ENCODE measurements around the gene CNTFR.
"Not testable (repeated sequence)": the region's sequence is repeated elsewhere in the genome, so short reads cannot be mapped to it uniquely, and the experiment has no call there.

CNTFR gene, protein sequence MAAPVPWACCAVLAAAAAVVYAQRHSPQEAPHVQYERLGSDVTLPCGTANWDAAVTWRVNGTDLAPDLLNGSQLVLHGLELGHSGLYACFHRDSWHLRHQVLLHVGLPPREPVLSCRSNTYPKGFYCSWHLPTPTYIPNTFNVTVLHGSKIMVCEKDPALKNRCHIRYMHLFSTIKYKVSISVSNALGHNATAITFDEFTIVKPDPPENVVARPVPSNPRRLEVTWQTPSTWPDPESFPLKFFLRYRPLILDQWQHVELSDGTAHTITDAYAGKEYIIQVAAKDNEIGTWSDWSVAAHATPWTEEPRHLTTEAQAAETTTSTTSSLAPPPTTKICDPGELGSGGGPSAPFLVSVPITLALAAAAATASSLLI

DNA sequence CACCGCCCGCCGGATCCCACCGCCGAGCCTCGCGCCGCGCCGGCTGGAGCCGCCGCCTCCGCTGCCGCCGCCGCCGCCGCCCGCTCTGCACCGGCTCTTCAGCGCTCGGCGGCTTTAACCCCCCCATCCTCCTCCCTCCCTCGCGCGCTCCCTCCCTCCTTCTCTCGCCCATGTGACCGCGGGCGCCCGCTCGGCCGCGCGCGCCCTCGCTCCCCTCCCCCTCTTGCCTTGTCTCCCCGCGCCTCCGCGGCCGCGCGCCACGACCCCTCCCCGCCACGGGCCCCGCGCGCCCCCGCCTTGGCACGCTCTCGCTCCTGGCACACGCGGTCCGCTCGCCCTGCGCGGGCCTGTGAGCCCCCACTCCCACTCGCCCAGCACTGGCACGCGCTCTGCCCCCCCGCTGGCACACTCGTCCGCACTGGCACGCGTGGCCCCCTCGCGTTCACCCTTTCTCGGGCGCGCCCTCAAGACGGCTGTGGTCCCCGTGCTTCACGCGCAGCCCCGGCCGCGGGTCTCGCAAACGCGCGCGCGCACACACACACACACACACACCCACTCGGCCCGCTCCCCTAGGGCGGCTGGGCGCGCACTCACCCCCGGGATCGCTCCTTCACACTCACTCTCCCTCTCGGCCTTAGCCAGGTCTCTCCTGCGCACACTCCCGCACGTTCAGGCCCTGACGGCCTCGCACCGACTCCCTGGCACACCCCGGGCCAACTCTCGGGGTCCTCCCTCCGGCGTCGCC, at the start of gene CNTFR:
Gene CNTFR (minus strand): TSS at position 89 of the 745 bp plus-strand sequence. CDS start 20,743 bp downstream, outside the sequence.
- H3K27me3 Mint-ChIP-seq: peaks cover 75 to 86% of the 10 kb centered on the region in 2 donors
- no peaks in the 10 kb centered on the region for H3K9me3 Mint-ChIP-seq
- ATAC-seq (replicated peaks): peak in 1 of 2 donors; percentile 17
- peak within 1 kb of the TSS; percentile 85 to 87 for H3K4me3 Mint-ChIP-seq
- H3K27ac Mint-ChIP-seq: peak within 1 kb of the TSS; percentile 76
- no peak for DNase-seq
- peaks cover 0 to 5% of the 10 kb centered on the region in 2 donors for H3K36me3 Mint-ChIP-seq
- peaks cover 41 to 60% of the 10 kb centered on the region in 2 donors for H3K4me1 Mint-ChIP-seq

DNA sequence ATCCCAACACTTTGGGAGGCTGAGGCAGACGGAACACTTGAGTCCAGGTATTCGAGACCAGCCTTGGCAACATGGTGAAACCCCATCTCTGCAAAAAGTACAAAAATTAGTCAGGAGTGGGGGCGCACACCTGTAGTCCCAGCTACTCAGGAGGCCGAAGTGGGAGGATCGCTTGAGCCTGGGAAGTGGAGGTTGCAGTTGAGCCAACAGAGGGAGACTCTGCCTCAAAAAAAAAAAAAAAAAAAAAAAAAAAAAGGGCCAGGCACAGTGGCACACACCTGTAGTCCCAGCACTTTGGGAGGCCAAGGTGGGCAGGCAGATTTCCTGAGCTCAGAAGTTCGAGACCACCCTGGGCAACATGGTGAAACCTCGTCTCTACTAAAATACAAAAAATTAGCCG, 49.8 kb upstream of the CNTFR start:
- DNase-seq; H3K27ac Mint-ChIP-seq; H3K27me3 Mint-ChIP-seq; H3K9me3 Mint-ChIP-seq; H3K4me3 Mint-ChIP-seq; ATAC-seq (replicated peaks): not testable (repeated sequence)
- Mint-ChIP-seq H3K36me3 (peaks cover 10 to 20% of the 10 kb centered on the region in 2 donors), H3K4me1 (peaks cover 22 to 34% of the 10 kb centered on the region in 2 donors)

DNA sequence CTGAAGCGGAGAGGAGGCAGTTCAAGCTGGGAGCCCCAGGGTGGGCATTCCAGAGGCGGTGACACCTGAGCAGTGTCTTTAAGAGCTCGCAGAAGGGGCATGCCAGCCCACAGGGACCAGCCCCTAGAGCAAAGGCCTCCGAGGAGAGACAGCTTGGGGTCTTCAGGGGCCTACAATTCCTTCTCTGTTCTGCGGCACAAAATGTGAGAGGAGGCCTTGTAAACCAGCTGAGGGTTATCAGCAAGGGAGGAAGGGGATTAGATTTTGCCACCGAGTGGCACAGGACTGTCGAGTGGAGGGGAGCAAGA, 48.6 kb upstream of the CNTFR start:
- H3K9me3 Mint-ChIP-seq: no peaks in the 10 kb centered on the region
- peaks cover 26 to 41% of the 10 kb centered on the region in 2 donors for H3K4me1 Mint-ChIP-seq
- peaks cover 10 to 26% of the 10 kb centered on the region in 2 donors for H3K36me3 Mint-ChIP-seq
- no peak for DNase-seq
- peak overlapping the region; percentile 95 for H3K27ac Mint-ChIP-seq
- no peaks in the 10 kb centered on the region for H3K27me3 Mint-ChIP-seq
- H3K4me3 Mint-ChIP-seq: peak overlapping the region; percentile 88 to 93
- no peak for ATAC-seq (replicated peaks)

DNA sequence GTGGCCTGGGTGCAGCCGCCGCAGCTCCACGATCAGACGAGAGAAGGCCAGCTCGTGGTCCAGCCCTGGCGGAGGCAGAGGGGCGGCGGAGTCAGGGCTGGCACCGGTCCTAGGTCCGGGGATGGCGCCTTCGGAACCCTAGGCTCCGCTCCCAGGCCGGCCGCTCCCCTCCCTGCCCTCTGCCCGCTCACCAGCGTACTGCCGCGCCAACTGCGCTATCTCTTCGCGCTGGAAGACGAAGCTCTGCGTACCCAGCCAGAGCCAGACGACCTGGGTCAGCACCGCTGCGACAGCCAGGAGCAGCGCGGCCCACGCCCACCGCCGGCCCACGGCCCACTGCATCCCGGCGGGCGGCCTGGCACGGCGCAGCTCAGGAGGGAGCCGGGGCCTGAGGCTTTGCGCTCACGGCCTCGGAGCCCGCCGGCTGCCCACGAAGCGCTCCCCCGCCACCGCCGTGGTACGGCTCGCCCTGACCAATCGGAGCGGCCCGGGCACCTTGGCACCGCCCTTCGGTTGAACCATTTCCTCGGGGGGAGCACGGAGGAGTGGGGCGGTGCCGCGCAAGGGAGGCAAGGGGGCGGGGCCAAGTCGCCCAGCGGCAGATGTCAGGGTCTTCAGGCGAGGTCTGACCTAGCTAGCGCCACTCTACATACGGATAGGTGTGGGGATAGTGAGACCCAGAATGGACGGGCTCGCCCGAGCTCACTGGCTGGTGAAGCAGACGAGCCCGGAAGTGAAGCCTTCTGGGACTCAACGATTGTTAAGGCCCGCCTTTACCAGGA, 48.0 kb upstream of the CNTFR start, which contains the start of gene SIGMAR1:
Gene SIGMAR1 (minus strand): TSS at position 432 of the 782 bp plus-strand sequence. CDS start 90 bp downstream, at position 342.
- ATAC-seq (replicated peaks): peak; percentile 92 to 94
- Mint-ChIP-seq H3K27ac (peak within 1 kb of the TSS; percentile 95), H3K36me3 (peaks cover 12 to 29% of the 10 kb centered on the region in 2 donors)

DNA sequence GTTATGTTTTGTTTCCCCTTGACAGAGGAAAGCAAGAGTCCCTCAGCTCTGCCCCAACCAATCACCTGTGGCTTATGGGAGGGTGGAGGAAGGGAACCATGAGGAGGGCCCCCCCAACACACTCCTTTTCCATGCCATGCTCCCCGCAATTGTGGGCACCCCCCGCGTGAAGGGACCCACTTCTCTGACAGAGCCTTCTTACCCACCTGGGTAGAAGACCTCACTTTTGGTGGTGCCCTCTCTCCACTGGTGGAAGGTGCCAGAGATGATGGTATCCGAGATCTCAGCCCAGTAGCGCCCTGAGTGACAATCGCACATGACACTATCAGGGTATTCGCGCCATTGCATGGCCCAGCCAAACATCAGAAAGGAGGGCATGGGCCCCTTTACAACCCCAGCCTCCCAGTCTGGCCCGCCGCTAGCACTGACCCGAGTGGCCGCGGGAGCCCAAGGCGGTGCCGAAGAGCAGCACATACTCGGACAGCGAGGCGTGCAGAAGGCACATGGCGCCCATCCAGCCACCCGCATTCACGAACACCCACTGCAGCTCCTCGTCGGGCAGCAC, 47.3 kb upstream of the CNTFR start:
- H3K4me1 Mint-ChIP-seq: peaks cover 26 to 41% of the 10 kb centered on the region in 2 donors
- DNase-seq: no peak
- peak in 1 of 2 donors; percentile 29 for ATAC-seq (replicated peaks)
- peaks cover 12 to 36% of the 10 kb centered on the region in 2 donors for H3K36me3 Mint-ChIP-seq
- peak overlapping the region; percentile 83 for H3K27ac Mint-ChIP-seq
- H3K4me3 Mint-ChIP-seq: peak overlapping the region; percentile 88 to 93
- no peaks in the 10 kb centered on the region for H3K27me3 Mint-ChIP-seq
- H3K9me3 Mint-ChIP-seq: no peaks in the 10 kb centered on the region

More for the DNA sequence above, 48.0 kb upstream of the CNTFR start, which contains the start of gene SIGMAR1:
- DNase-seq: peak; percentile 92
- H3K4me1 Mint-ChIP-seq: peaks cover 26 to 41% of the 10 kb centered on the region in 2 donors
- H3K4me3 Mint-ChIP-seq: peak within 1 kb of the TSS; percentile 88 to 93
- no peaks in the 10 kb centered on the region for H3K9me3 Mint-ChIP-seq
- no peaks in the 10 kb centered on the region for H3K27me3 Mint-ChIP-seq

DNA sequence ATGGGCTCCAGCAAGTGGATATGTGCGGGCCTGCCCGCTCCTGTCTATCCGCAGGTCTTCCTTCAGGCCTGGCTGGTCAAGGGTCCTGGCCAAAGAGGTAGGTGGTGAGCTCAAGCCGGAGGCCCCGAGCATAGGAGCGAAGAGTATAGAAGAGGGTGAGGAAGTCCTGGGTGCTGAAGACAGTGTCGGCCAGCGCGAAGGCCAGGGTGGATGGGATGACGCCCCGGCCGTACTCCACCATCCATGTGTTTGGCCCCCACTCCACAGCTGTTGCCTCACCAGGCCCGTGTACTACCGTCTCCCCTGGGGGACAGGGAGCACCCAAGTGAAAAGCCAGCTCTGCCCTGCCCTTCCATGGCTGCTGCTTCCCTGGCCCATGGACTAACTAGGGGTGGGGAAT, 46.0 kb upstream of the CNTFR start:
- H3K36me3 Mint-ChIP-seq: peaks cover 12 to 36% of the 10 kb centered on the region in 2 donors
- DNase-seq (no peak), ATAC-seq (replicated peaks) (no peak)
- H3K4me3 Mint-ChIP-seq: peak overlapping the region; percentile 61 to 63
- H3K4me1 Mint-ChIP-seq: peaks cover 27 to 41% of the 10 kb centered on the region in 2 donors
- H3K9me3 Mint-ChIP-seq: no peaks in the 10 kb centered on the region
- H3K27ac Mint-ChIP-seq: no peak overlapping the region
- peaks cover 4 to 5% of the 10 kb centered on the region in 2 donors for H3K27me3 Mint-ChIP-seq

DNA sequence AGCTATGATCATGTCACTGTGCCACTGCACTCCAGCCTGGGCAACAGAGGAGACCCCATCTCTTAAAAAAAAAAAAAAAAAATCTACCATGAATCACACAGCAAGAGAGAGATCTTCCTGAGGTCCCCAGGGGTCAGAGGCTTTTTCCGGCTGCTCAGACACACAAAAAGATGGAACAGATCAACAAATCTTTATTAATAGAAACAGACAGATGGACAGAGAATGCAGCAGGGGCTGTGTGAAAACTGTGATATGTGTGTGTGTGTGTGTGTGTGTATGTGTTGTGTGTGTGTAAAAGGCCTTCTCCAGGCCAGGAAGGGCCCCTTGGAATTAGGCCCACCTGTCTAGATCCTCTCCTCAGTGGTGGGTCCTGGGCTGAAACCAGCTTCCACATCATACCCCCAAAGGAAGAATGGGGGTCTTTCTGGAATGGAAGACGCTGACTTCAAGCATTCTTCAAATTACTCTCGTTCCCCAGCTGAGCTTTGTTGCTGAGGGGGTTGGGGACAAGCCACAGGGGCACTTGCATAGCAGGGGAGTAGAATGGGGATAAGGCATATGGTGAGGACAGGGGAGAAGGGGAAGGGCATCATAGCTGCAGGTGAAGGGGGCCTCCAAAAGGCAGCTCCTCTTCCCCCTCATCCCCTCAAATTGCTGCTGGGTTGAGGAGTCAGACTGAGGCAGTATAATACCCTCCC, 45.2 kb upstream of the CNTFR start:
- ATAC-seq (replicated peaks) (no peak), DNase-seq (no peak)
- Mint-ChIP-seq H3K9me3 (no peaks in the 10 kb centered on the region), H3K4me1 (peaks cover 28 to 41% of the 10 kb centered on the region in 2 donors), H3K27me3 (peaks cover 11 to 14% of the 10 kb centered on the region in 2 donors), H3K4me3 (no peak overlapping the region), H3K36me3 (peaks cover 12 to 36% of the 10 kb centered on the region in 2 donors), H3K27ac (no peak overlapping the region)

DNA sequence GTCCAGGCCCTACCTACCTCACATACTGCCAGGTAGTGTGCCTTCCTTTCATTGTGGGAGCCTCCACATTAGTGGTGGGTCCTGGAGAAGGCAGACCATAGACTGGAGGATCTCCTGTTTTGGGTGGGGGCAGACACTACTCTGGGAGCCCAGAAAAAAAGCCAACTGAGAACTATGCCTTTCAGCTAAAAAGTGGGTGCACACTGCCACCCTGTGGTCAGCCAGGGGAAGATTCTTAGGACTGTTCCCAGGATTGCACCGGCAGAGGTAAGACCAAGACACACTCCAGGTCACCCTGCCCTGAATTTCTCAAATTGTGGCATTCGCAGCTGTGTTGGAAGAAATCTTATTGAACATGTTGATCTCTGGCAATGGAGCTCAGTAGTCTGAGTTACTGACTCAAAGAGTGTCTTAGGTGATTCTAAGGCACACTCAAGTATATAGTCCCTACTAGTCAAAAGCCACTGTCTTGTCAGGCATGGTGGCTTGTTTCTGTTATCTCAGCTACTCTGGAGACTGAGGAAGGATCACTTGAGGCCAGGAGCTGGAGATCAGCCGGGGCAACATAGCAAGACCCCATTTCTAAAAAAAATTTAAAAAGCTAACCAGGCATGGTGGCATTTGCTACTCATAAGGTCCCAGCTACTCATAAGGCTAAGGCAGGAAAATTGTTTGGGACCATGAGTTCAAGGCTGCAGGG, 44.5 kb upstream of the CNTFR start:
- Mint-ChIP-seq H3K36me3 (peaks cover 12 to 36% of the 10 kb centered on the region in 2 donors), H3K27ac (peak overlapping the region; percentile 43), H3K9me3 (no peaks in the 10 kb centered on the region), H3K4me3 (no peak overlapping the region), H3K4me1 (peaks cover 33 to 46% of the 10 kb centered on the region in 2 donors), H3K27me3 (peaks cover 17 to 21% of the 10 kb centered on the region in 2 donors)
- DNase-seq (peak; percentile 39), ATAC-seq (replicated peaks) (peak; percentile 32 to 35)

DNA sequence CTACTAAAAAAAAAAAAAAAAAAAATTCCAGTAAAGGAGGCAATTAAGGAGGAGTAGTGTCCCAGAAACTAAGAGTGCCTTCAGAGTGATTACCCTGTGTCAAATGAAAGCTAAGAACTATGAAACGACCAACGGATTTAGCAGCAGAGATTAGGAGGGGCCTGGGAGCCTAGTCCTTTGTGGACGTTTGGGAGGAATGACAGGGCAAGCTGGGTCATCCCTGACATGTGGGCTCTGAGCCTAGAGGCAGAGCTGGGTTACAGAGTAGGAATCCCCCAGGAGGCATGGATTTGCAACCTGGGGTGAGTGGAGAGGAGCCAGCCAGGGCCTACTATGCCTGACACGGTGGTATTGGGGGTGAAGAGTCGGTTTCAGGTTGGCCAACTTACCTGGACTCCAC, 43.6 kb upstream of the CNTFR start:
- ATAC-seq (replicated peaks) (no peak), DNase-seq (no peak)
- Mint-ChIP-seq H3K36me3 (peaks cover 12 to 36% of the 10 kb centered on the region in 2 donors), H3K27me3 (peaks cover 22 to 28% of the 10 kb centered on the region in 2 donors), H3K27ac (no peak overlapping the region), H3K4me1 (peaks cover 33 to 49% of the 10 kb centered on the region in 2 donors), H3K4me3 (no peak overlapping the region), H3K9me3 (no peaks in the 10 kb centered on the region)

DNA sequence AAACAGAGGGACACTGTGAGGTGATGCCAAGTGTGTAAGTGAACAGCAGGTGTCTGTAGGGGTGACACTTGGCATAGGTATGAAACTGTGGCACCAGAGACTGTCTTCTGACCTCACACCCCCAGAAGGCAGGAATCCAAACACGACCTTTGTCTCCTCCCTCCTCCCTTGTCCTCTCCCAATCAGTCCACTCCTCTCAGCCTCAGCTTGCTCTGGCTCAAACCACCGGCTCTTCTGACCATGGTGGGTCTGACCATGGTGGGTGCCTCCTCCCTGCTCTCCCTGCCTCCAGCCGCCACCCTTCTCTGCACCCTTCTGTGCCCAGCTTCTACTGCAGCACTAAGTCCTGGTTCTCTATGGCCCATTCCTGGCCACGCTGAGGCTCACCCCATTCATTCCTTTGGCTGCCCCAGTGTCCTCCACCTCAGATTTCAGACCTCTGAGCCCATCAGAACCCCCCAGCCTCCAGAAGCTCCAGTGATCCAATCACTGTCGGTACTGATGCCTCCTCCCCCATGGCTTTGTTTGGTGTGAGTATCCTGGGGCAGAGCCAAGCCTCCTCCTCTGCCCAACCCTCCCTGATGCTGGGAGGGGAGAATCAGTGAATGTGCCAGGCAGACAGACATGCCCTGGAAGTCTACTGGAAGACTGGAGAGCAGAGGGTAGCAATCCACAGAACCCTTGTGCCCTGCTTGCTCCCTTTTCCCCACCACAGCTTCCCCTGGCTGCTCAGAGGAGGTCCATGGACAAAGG, 41.1 kb upstream of the CNTFR start:
- H3K9me3 Mint-ChIP-seq: no peaks in the 10 kb centered on the region
- peak overlapping the region in 1 of 2 donors; percentile 27 for H3K4me3 Mint-ChIP-seq
- H3K36me3 Mint-ChIP-seq: peaks cover 8 to 26% of the 10 kb centered on the region in 2 donors
- H3K4me1 Mint-ChIP-seq: peaks cover 20 to 34% of the 10 kb centered on the region in 2 donors
- peaks cover 47 to 54% of the 10 kb centered on the region in 2 donors for H3K27me3 Mint-ChIP-seq
- no peak for DNase-seq
- no peak for ATAC-seq (replicated peaks)
- no peak overlapping the region for H3K27ac Mint-ChIP-seq

DNA sequence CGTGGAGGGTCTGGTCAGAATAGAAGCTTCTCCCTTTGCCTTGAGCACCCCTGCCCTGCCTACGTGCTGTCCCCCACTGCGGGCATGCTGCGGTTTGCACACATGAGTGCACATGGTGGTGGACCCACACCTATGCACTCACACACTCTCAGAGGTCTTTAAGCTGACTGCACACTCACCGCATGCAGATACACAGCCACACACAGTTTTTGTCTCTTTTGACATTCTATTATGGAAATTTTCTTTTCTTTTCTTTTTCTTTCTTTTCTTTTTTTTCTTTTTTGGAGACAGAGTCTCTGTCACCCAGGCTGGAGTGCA, 39.9 kb upstream of the CNTFR start:
- Mint-ChIP-seq H3K4me1 (peaks cover 18 to 25% of the 10 kb centered on the region in 2 donors), H3K36me3 (peaks cover 2 to 16% of the 10 kb centered on the region in 2 donors), H3K4me3 (peak overlapping the region; percentile 79 to 83), H3K27ac (peak overlapping the region; percentile 40), H3K27me3 (peaks cover 55 to 63% of the 10 kb centered on the region in 2 donors), H3K9me3 (no peaks in the 10 kb centered on the region)
- DNase-seq (no peak), ATAC-seq (replicated peaks) (peak; percentile 2 to 8)

Measured in stimulated activated naive B cell treated with anti-CD40 and anti-IgM and Interleukin-4, amounts not matched to agents 10 μg/mL and 1 μg/mL and 100 μg/mL, for 72 hours (primary cell).